HG03565 (cell line): Measurements from ENCODE around the gene CST9.
"Not testable (repeated sequence)": the region's sequence is repeated elsewhere in the genome, so short reads cannot be mapped to it uniquely, and the experiment has no call there.

Experiments
- ATAC-seq: cut with Tn5 transposase; IDR thresholded peaks from one replicate; pipeline ENCODE4 v1.9.1; 2021; ENCODE audit warnings: mild to moderate bottlenecking, moderate library complexity; ENCODE audit not compliant: unreplicated experiment

The CST9 gene

DNA sequence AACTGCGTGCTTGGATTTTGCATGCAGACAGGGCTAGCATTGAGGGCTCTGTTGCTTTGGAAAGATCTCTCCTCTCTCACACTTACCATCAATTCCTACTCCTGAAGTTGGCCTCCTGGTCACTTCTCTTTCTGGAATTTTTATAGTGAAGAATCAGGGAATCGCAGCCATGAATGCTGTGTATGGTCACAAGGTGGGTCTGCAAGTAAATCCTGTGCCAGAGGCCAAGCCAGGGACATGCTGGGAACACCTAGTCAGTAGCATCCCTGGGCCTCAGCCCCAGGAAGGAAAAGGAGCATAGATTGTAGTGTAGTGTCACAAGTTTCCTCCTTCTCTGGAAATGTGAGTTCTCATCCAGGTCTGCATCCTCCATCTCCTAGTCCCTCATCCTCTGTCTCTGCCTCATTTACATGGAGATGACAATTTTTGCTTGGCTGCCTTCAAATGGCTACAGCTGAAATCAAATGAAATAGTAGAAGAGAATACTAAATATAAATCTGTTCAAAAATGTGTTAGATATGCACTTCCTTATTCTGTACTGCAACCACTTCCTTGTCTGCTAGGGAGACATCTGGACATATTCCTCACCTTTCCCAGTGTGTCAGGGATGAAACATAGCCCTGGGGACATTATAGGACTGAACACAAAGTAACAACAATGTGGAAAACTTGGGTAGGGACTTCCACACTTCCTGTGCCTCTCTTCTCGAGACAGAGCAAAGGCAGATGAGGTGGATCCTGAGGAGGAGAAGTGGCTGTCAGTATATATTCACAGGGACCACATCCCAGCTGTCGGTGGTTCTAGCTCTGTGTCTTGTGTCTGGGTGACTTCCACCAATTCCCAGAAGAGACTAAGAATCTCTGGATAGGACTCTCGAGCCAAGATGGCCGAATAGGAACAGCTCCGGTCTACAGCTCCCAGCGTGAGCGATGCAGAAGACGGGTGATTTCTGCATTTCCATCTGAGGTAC, 17.0 kb downstream of the CST9 start:
- ATAC-seq = no peak

DNA sequence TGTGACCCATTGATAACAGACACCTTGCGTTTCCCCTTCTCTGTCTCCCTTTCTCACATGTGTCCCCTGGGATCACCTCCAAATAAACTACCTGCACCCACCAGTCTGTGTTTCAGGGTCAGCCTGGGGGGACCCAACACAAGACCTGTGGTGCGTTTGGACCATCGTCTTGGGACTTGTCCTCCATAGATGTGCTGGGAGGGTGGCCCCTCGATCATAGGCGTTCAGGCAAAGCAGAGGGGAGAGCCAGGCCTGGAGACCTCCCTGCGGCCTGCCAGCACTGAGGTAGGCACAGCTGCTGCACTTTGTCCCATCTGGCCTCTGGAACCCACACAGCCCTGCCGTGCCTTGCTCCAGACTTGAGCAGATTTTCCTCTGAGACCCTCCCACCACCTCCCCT, 18.1 kb downstream of the CST9 start:
- ATAC-seq = no peak

DNA sequence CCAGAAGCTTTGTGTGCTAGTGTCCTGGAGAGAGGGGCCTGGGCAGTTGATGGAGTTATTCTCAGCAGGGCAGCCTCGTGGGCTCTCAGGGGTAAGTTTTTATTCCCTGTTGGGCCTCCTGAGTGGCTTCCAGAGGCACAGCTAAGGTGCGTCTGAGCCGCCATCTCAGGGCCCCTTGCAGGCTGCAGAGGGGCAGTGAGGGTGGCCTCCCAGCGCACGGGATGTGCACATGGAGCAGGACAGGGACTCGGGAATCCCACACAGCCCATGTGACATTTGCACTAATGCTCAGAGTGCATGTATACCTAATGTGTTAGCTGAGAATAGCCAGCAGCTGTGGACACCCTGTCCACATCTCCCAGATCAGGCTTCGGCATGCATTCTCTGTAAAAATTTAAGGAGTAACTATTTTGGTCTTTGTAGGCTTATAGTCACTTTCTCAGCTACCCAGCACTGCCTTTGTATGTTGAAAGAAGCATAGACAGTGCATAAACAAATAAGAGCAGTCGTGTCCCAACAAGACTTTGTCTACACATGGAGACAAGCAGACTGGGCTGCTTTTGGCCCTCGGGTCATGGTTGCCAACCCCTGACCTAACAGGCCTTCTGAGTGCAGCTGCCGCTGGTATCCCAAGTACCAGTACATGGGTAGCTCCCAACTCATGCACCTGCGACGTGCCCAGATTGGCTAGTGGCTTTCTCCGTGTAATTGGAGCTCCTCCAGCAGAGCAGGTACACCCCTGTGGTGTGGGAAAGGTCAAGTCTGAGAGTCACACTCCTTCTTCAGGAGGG, 18.8 kb downstream of the CST9 start:
- ATAC-seq = no peak

DNA sequence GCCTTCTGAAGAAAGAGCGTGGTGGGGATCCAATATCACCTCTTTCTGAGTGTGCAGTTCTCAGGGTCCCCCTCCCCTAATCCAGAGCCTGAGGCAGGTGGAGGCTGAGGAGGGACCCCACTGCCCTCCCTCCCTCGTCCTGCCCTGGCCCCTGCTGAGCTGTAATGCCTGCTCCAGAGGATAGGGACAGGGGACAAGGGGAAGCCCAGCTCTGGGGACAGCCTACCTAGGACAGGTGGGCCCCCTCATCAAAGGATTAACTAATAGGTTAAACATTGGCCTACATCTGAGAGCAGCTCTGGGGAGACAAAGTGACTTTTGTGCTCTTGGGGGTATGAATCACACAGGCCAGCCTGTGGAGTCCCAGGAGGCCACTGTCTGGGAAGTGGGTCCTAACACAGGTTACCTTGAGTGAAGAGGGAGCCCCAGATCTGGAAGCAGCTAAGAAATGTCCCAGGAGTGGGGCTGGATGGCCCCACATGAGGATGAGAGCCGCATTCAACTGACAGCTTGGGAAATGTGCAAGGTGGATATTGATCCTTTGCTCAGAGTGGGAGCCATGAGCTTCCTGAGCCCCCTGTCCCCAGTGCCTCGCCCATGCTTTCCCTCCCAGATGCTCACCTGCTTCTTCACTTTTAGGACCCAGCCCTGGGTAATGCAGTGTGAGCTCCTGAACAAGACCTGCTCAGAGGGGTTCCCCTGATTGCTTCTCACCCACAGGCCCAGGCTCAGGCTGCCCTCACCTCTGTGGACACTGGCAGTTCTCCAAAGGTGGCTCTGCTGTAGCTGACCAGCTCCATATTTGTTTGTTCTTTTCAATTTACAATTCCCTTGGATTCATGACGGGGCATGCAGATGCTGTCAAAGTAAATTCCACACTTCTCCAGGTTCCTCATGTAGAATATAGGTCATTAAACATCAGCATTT, 19.6 kb downstream of the CST9 start:
- no peak for ATAC-seq

DNA sequence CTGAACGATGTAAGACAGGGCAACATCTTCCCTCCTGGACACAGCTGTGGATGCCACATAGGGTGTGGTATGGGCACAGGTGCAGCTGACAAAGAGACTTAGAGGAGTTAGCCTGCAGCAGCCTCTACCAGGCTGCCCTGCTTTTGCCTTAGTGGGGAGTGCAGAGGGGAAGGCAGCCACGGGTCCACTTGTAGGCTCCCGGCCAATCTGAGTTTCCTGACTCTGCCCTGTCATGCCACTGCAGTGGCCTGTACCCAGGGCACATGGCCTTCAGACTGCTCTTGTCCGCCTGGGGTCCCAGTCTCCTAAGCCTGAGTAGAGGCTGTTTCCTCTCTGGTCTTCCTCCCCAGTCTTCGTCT, 20.3 kb downstream of the CST9 start:
- ATAC-seq = no peak

DNA sequence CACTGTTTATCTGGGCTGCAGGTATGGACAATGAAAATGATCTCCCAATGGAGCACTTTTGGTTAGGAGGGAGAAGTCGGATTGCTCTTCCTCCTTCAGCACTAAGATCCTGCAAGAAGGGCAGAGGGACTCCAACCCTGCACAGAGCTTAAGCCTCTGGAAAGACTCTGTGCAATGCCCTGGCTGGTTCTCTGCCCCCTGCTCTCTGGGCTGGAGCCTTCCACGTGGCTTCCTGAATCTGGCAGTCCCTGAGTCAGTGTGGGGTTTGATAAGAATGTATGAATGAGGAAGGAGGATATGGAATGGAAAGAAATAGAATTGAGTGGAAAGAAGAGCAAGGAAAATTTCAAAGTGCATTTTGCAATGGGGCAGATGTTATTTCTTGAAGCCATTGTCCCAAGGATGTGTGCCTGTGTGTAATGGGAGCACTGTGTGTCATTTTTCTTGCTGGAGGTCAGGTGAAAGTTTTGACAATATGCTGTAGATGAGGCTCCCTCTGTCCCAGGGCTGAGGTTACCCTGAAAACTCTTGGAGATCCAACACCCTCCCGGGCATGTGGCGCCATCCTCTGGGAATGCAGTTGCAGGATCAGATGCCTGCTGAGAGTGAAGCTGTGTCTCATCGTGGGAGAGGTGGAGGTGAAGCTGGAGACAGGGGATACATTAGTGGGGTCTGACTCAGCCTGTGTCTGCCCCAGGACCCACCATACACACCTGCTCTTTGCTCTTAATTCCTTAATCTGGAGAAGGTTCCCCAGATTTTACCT, 21.1 kb downstream of the CST9 start:
- ATAC-seq = no peak

DNA sequence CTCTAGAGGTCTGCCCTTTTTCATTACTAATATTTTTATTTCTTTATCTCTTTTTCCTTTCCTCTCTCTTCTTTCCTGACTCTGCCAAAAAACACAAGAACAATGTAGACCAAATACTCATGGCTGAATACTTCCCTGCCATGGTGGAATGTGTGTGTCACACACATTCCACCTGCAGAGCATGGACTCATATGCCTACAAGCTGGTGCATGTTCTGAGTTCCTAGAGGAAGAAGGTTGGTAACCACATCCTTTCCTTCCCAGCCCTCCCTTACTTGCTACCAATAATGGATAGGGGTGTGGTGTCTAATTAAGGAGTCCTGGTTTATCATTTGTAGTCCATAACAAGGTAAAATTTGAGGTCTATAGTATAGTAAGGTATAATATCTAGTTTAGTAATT, 22.2 kb downstream of the CST9 start:
- no peak for ATAC-seq

DNA sequence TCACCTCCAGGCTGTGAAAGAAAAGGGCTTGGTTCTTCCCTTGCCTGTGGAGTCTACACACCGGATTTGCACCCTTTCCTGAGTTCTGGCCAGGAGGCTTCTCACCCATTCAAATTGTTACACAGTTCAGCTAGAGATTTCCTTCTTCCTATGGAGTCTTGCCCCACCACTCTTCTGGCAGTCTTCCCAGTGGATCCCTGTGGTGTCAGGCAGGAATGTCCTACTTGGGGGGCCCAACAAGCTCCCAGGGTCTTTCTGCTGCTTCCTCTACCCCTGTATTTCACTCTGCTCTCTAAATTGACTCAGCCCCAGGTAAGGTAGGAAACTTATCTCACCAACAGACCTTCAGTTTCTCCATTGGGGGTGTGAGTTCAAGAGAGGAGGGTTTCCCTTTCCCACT, 23.4 kb downstream of the CST9 start:
- ATAC-seq = no peak

DNA sequence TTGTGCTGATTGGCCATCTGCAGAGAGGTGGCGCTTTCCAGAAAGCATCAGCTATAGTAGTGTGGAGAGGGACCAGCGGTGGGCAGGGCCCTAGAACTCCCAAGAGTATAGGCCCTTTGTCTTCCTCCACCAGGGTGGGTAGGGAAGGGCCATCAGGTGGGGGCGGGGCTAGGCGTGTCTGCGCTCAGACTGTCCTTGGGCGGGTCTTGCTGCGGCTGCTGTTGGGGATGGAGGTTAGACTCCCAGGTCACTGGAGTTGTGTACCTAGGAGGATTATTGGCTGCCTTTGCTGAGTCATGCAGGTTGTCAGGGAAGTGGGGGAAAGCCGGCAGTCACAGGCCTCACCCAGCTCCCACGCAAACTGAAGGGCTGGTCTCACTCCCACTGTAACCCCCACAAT, 23.9 kb downstream of the CST9 start:
- not testable (repeated sequence) for ATAC-seq

DNA sequence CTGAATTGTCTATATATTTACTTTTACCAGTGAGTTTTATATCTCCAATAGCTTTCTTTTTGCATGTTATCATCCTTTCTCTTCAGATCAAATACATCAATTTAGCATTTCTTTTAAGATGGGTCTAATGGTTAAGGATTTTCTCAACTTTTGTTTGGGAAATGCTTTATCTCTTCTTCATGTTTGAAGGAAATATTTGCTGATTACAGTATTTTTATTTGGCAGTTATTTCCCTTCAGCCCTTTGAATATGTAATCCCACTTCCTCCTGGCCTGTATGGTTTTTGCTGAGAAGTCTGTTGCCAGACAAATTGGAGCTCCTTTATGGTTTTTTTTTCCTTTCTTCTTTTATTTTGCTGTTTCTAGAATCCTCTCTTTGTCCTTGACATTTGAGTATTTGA, 30.7 kb downstream of the CST9 start:
- no peak for ATAC-seq

DNA sequence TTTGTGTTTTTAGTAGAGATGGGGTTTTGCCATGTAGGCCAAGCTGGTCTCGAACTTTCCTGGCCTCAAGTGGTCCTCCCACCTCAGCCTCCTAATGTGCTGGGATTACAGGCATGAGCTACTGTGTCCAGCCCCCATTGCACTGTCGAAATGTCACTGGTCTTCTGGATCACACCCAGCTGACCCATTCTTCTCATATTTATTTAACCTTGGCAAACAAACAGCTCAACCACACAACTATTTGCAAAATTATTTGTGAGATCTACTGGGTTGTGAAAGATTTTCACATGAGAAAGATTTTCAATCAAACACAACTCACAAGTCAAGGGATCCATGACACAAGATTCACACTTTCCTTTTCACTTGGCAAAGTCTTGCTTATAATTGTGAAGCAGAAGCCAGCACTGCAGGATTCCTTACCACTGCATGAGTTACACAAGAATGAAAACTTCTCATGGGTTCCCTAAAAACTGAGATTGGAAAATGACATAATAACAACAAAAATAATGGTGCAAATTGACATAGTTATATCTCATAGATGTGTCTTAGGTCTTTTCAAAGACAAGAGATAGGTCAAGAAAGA, 35.4 kb downstream of the CST9 start:
- no peak for ATAC-seq

DNA sequence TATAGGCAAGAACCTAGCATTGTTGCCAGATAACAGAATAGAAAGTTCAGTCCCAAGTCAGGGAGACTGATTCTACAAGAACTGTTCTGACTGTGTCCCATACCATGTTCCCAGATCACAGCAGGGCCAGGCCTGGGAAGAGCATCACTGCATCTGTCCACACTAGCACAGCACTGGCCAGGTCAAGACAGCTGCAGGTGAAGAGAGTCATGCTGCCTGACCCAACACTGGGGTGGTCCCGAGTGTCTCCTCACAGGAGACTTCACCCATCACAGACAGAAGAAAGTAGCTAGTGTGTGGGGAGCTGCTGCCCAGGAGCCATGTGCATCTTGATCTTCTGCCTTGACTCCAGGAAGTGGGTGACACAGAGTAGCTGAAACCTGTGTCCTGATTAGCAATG, 36.1 kb downstream of the CST9 start:
- no peak for ATAC-seq

DNA sequence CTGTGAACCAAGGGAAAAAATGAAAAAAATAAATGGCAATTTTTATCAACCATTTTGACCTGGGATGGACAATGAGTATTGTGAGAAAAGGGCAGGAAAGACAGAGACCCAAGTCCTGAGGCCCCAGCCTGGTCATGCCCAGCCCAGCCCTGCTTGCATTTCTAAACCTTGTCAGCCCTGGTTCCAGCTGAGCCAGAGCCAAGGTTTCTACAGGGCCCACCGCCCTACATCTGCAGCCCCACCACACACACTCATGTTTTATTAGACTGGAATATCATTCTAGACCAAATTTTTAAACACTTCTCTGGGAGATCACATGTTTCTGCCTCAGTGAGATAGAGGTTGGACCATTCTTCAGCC, 36.8 kb downstream of the CST9 start:
- no peak for ATAC-seq

DNA sequence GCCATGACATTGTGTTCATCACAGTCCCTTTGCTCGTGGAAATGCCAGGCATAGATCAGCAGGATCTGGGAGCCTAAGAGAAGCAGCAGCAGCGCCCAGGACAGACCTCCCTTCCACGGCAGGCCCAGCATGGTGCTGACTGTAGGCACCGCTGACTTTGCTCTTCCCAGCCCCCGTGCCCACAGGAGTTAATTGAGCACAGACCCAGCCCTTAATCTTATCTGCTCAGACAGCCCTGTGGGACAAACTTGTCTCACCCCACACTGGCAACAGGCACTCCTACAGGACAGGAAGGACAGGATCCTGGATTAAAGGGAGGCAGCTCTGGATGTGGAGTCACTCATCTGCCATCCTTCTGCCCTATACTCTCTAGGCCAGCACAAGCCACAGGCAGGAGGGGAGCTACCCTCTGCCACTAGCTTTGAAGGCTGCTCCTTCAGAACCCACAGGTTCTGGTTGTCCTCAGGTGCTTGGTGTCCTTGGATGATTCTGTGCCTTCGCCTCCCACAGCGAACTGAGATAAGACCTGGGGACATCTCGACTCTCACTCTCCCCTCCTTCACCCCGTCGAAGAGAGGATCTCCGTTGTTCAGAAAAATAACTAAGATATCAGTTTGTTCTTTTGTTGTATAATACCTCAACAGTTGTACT, 37.3 kb downstream of the CST9 start, which contains the start of gene CST9L:
Gene CST9L, minus strand, starts transcription at position 165 of the 651 bp plus-strand sequence. Its CDS starts 34 bp downstream, at position 131.
- no peak for ATAC-seq

DNA sequence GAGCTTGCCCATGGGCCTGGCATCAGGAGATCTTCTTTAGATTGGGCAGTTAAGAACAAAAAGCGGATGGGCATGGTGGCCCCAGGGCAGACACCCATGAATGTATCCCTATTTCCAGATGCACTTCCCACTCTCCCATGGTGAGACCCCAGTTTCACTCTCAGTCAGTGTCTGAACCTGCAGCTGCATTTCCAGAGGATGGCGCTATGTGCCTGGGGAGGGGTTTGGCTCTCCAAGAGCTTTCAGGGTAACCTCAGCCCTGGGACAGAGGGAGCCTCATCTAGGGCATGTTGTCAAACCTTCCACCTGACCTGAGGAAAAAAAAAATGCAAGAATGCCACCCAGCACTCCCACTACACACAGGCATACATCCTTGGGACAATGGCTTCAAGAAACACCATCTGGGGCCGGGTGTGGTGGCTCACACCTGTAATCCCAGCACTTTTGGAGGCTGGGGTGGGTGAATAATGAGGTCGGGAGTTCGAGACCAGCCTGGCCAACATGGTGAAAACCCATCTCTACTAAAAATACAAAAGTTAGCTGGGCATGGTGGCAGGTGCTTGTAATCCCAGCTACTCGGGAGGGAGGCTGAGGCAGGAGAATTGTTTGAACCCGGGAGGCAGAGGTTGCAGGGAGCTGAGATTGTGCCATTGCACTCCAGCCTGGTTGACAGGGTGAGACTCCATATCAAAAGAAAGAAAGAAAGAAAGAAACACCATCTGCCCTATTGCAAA, 39.4 kb downstream of the CST9 start:
- ATAC-seq = no peak

DNA sequence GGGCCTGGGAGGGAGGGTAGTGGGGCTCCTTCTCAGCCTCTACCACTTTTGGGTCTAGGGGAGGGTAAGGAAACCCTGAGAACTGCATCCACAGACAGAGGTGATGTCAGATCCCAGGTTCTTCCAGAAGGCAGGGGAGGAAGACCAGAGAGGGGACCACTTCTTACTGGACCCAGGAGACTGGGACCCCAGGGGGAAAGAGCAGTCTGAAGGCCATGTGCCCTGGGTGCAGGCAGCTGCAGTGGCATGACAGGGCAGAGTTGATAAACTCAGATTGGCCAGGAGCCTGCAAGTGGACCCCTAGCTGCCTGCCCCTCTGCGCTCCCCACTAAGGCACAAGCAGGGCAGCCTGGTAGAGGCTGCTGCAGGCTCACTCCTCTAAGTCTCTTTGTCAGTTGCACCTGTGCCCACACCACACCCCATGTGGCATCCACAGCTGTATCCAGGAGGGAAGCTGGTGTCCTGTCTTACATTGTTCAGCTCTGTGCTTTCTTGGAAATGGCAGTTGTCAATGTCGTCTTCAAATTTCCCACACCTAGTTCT, 40.1 kb downstream of the CST9 start:
- ATAC-seq = no peak

DNA sequence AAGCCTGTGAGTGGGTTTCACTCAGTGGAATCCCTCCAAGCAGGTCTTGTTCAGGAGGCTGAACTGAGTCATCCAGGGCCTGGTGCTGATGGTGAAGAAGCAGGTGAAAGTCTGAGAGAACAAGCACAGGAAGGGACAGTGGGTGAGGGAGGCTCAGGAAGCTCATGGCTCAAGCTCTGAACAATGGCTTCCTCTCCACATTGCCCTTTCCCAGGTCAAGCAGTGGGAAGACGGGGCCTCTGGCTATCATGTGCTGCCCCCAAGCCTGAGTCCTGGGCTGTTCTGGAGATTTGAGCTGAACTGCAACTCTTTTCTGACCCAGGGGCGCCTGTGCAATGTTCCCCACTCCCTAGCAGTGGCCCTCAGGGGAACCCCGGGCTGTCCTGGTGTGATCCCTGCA, 40.8 kb downstream of the CST9 start:
- no peak for ATAC-seq

DNA sequence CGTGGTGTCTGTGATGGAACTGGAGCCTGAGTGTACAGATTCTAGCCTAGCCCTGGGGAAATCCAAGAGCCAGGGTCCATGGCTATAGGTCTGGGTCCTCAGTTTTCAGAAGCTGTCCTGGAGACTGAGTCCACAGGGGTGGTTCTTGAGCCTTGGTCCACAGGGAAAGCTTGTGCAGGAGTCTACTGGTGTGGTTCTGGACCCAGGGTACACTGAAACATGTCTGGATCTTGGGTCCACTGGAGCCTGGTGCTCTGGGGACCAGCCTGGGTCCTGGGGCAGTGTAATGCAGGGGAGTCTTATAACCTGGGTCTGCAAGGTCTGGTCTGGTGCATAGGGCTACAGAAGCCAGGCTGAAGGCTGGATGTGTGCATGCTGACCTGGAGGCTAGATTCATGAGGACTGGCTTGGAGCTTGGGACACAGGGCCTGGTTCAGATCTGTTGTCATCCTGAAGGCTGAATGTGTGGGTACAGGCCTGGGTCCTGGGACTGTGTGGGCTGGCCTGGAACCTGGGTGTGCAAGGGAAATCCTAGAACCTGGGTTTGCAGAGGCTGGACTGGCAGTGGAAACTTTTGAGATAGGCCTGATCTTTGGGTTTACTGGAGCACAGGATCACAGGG, 42.9 kb downstream of the CST9 start:
- ATAC-seq = no peak
